Hindlimb muscle (tissue), 1 donor: ENCODE data around the gene C1QL1. TPM values are rescaled to one million over a fixed set of nuclear protein-coding genes. Genes with fewer than 3 reads are reported as not detected.
"Not testable (repeated sequence)": the region's sequence is repeated elsewhere in the genome, so short reads cannot be mapped to it uniquely, and the experiment has no call there.

Experiments used
- DNase-seq: peaks from one replicate; pipeline ENCODE4 v3.0.0-alpha.2; 2013
- polyA plus RNA-seq: library from polyadenylated mRNA; unstranded; fragments of 120-200 nt; gene quantifications from one replicate; pipeline ENCODE4 v1.2.1, GENCODE V29; 2013; ENCODE audit not compliant: insufficient read length

The C1QL1 gene
- polyA plus RNA-seq, 1 donor: 1.5 TPM

DNA sequence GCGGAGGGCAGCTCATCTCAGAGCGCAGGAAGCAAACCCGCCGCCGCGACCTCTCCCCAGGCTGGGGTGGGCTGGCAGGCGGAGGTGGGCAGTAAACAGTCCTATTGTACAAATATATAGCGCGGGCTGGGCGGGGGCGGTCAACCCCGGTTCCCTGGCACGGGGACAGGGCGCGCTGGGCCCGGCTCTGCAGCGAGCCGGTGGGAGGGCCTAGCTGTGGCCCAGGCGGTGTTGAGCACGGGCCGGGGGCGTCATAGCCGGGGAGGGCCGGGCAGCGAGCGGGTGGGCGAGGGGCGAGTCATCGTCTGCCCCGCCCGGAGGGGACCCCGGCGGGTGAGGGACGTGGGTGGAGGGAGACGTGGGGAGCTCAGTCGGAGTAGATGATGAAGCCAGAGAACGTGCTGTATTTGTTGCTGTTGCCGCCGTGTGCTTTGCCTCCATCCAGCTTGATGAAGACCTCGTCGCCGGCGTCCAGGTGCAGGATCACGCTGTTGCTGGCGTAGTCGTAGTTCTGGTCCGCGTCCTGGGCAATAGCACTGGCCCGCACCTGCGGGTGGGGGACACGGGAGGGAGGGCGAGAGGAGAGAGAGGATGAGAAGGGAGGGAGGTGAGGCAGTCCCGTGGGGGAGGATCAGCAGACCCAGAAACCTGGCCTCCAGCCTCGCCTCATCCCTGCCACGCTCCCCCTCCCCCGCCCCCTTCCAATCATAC lies 8.1 kb downstream of the C1QL1 start:
- no peak for DNase-seq

DNA sequence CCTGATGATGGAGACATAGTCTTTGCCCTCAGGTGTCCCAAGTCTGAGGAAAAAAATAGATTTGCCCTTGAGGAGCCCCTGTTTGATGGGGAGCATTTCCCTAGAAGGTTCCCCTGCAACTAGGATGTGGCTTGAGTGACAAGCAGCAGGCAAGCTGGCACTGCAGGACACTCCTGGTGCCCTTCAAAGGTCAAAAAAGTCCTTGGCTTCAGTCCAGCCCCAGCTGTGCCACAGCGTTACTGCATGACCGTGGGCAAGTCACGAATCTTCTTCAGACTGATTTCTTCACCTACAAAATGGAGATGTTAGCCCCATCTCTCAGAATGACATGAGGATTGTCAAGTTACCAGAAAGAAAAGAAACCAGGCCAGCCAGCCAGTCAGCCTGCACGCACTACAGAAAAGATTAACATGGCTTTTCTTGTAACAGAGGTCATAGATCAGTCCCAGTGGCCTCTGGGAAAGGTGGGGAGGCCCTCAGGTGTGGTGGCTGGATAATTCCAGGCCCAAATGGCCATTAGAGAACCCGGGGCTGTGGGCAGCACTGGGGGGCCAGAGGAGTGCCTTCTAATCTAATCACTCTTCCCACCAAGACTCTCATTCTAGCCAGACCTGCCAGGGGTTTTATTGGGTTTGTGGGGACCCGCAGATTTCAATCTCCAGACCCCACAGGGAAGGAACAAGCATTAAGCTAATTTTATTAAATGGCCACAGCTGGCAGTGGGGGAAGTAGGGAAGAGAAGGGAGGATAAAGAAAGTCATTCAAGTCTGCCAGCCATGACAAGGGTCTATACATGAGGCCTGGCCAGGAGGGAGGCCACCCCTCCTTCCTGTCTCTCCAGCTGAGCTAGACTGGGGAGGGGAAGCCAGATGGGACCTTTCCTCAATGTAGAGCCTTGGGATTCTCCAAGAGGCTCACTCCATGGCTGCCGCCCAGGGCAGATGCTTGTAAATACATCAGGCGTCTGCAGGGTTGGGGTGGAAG lies 10.8 kb downstream of the C1QL1 start:
- no peak for DNase-seq

DNA sequence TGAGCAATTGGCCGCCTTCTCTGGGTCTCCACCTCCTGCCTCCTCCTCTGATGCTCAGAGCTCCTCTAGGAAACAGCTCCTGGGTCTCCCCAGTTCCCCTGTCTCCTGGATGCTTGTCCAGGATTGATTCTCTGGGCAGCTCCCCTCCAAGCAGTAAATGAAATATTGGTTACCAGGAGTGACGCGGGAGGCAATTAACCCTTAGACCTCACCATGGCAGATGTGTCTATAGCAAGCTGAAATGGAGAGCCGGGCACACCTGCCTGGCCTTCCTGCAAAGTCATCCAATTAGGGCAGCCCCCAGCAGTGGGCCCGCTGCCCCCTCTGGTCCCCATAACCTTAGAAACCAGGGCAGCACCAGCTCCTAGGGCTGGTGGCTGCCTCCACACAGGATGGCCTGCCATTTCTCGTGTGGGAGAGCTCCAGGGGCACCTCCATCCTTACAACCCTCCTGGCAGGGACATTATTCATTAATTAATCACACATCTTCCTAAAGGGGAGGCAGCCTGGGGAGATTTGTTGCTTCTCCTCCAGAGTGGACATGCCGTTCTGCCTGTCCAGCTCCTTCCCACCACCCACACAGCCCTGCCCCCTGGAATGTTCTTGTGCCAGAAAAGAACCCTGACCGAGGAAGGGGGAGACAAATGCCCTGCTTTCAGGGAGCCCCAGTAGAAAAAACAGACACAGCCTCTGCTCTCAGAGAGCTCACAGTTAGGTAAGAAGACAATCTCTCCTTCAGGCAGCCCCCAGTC lies 12.3 kb downstream of the C1QL1 start:
- no peak for DNase-seq

DNA sequence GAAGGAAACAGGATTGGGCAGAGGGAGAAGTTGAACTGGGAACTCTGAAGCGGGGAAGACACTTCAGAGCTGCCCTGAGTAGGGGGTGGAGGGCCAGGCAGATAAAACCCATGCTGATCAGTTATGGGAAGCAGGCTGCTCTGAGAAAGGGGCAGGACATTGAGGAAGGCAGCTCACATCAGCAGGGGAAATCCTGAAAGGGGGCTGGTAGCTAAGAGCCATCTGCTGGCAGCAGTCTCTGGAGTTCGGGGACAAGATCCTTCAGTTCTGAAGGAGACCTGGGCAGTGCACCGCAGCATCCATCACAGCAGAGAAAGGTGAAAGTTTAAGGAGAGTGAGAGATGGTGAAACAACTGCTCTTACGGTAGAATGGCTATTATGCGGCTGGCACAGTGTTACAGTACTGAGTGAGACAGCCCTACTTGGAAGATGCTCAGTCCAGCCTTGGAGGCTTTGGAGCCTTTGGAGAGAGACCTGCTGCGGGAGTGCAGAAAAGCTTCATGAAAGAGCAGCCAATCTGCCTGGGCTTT lies 15.1 kb downstream of the C1QL1 start:
- no peak for DNase-seq

DNA sequence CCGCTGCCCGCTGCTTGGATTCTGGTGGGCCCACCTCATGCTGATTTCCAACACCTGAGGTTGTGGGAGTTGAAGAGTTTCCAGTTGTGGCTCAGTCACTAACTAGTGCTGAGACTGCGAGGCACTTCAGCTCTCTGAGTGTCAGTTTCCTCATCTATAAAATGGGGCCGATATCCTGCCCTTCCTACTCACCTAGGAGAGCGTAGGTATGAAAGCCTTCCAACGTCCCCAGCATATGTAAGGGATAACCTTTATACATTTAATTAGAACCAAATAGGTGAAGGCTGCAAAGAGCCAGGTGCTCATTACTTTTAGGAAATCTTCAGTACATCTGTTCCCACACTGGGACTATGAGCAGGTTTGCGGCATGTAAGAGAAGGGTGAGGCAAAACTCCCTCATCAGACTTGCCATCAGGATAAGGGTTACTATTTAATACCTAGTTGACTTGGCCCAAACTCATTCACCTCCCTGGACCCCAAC lies 19.7 kb downstream of the C1QL1 start:
- no peak for DNase-seq

DNA sequence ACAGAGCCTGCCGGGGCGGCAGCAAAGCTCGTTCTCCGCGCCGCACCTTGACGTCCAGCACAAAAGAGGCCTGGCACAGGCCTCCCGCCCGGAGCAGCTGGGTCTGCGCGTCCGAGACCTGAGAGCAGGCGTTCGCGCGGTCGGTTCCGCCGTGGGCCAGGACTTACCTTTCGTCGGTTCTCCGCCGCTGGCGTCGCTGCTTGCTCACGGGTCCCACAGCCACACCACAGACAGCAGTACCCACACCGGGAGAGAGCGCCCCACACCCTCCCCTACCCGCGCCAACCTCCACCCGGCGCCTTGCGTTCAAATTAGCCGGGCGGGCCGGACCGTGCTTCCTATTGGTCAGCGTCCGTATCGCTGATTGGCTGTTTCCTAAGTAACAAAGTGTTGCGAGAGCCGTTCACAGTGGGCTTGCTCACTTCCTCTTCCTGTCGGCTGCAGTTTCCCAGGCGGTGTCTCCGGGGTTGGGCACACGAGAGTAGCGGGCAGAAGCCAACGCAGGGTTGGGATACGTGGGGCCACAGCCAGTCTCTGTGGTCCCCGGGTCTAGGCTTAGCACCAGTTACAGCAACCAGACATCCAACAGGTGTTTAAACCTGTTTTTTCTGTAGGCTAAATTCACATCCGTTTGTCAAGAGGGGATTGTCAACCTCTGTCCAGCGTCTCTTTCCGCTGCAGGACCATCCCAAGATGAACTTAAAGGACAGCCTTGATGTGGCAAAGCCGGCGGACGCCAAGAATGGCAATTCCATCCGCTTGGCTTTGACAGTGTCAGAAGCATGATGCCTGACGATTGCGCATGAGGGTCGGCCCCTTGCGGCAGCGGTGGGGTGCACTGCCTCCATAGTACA lies 20.4 kb downstream of the C1QL1 start, which contains the start of gene KIF18B:
KIF18B (minus strand) TSS at position 313 of the 854 bp plus-strand sequence. CDS start 11,429 bp downstream, outside the sequence.
- DNase-seq: peak; percentile 91

DNA sequence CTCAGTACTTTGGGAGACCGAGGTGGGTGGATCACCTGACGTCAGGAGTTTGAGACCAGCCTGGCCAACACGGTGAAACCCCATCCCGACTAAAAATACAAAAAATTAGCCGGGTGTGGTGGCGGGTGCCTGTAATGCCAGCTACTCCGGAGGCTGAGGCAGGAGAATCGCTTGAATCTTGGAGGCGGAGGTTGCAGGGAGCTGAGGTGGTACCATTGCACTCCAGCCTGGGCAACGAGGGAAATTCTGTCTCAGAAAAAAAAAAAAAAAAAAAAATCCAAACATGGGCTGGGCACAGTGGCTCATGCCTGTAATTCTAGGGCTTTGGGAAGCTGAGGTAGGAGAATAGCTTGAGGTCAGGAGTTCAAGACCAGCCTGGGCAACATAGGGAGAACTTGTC lies 22.5 kb downstream of the C1QL1 start:
- not testable (repeated sequence) for DNase-seq

DNA sequence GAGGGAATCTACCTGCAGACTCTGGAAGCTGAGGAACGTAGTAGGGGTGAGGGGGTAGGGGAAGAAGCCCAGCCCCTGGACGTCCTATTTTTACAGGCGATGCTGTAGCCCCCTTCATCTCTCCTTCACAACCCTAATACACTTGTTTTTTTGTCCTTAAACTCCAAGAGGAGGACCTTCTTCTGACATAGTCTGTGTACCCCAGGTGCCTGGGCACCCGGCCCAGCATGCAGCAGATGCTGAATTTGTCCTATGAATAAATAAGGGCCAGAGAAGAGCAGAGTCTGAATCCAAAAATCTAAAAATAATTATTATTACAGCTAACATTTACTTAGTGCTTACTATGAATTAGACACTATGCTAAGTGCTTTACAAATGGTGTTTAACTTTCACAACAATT lies 25.6 kb downstream of the C1QL1 start:
- no peak for DNase-seq

DNA sequence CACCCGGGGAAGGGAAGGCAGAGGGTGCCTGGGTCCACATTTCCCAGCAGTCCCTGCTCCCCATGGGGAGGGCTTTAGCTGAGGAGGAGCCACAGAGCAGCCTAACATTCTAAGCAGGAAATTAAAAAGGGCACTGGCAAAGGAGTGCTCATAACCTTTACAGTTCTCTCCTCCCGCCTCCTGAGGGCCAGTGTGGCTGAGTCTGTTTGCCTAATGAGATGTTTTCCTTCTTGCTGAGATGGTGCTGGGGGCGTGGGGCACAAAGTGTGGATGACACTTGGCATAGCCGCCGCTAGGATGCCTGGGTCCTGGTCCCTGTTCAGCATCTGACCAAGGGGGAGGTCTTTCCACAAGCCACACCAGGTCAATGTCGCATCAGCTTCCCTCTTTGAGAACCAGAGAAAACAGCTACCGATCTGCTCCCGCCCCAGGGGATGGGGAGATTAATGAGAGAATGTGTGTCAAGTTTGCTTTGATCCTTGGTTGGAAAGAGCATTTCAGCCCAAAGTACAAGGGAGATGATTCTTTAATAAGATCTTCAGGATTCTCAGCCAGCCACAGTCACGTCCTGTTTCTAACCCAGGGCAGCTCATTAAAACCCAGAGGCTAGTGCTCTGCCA lies 26.3 kb downstream of the C1QL1 start:
- no peak for DNase-seq

DNA sequence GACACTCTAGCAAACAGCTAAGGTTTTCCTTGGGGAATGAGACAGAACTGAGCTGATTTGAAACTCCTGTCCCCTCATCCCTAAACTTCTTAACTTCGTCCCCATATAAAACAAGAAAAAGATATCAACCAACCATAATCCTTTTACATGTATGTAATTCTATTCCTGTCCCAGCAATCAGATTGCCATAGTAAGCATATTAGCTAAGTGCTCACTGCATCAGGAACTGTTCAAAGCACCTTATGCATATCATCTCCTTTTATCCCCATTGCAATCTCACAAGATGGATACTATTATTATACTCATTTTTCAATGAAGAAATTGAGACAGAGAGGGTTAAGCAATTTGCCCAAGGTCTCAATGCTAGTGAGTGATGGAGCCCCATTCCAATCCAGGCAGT lies 27.3 kb downstream of the C1QL1 start:
- DNase-seq: no peak

DNA sequence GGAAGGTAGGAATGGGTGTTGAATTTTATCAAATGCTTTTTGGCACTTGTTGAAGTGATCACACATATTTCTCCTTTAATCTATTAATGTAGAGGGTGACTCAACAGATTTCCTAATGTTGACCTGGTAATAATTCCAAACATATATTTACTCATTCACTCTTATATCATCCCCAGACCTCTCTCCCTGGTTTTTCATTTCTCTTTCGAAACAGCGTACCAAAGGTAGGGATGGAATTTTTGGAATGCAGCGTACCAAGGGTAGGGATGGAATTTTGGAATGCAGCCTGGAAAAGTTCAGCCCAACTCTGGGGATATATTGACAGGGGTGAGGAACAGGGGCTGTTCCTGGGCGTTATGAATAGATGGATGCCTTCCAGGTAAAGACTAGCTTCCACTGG lies 27.8 kb downstream of the C1QL1 start:
- no peak for DNase-seq

DNA sequence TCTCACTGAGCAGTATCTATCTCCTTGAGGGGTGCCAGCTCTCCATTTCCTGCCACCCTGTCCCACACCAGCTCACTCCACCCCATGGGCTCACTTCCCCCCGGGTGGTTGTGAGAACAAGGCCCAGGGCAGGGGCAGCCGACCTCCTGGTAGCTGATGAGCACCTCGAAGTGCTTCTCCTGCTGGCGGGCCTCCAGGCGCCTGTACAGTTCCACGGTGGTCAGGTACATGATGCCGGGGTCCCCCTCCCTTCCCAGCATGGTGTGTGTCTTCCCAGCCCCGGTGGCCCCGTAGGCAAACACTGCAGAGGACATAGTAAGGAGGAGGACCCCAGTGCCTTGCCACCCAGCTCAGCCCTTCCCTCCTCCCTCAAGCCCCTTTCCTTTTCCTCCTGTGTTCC lies 33.0 kb downstream of the C1QL1 start:
- DNase-seq: no peak

DNA sequence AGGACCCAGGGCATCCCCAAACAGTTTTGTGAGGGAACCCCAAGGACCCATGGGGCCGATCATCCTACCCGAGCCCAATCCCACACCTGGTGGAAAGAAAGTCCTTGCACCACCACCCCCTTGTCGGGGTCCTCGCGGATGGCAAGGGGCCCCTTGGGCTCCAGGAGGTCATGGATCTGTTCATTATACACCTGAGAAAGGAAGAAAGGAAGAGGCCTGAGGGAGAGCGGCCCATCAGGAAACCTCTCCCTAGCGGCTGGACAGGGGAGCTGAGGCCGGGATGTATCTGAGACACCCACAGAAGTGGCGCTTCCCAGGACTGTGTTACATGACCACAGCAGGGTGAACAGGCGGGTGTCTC lies 33.4 kb downstream of the C1QL1 start:
- no peak for DNase-seq

DNA sequence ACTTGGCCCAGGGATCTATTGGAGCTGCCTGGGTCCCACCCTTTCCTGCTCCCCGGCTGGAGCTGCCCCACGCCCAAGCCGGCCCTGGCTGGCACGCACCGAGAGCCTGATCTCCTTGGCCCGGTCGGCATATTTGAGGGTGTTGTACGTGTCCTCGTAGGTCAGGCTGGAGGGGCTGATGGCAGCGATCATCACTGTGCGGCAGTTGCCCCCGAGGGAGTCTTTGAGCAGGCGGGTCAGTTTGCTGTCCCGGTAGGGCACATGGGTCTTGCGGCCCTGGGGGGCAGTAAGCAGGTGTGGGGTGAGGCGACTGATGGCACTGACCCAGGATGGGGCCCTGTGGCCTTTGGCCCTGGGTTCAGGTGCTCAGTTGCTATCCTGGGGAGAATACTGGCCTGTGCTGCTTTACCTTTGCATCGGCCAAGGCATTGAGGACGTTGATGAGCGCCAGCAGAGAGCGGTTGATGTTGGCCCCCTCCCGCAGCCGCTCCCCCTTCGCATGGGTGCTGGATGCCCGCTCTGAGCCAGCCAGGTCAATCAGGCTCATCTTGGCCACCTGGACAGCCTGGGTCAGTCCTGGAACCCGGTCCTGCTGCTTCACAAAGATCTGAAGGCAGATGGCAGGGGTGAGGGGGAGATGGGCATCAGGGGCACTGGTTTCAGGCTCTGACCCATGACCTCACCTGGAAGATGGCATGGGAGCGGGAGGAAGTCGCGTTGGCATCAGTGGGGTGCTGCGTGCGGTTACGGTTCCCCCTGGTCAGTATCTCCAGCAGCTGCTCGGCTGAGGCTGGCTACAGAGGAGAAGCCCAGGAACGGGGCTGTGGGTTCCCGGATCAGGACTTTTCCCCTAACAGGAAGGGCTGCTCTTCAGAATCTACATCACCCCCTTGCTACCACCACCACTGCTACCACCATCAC lies 34.0 kb downstream of the C1QL1 start:
- DNase-seq: no peak

DNA sequence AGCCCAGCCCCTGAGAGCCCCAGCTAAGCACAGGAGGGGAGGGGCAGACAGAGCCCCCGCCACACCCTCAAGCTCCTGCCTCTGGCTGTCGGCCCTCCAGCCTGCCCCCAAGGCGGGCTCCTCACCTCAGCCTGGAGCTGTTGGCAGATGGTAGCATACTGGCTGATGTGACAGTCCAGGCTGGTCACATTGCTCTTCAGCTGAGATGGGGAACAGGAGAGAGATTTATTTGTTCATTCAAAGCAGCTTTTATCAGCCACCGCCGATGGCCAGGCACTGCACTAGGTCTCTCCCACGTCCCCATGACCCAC lies 35.4 kb downstream of the C1QL1 start:
- no peak for DNase-seq

DNA sequence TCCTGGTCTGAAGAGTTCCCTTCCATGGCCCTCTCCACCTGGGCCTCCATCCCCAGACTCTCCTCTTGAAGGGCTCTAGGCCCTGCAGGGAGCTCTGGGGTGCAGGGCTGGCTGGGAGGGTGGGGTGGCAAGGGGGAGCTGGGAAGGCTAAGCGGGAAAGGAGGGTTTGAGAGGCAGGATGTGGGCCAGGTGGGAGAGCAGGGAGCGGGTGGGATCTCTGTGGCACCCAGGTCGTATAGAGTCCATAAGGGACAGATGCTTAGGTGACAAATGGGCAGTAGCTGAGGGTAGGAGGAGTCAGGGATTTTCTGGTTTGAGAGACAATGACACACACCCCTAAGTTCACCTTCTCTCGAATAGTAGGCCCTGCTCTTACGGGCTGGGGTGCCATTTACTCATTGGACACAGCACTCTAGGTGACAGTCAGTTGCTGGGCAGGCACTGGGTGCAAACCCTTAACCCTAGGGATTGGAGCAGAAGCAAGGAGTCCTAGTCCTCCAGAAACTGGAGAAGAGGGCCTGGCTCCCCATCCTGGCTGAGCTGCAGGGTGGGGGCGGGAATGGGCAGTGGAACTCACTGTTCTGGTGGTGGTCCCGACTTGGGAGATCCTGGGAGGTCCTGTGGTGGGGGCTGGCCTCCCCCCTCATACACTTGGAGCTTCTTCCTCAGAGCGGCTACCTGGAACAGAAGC lies 35.9 kb downstream of the C1QL1 start:
- DNase-seq: no peak

DNA sequence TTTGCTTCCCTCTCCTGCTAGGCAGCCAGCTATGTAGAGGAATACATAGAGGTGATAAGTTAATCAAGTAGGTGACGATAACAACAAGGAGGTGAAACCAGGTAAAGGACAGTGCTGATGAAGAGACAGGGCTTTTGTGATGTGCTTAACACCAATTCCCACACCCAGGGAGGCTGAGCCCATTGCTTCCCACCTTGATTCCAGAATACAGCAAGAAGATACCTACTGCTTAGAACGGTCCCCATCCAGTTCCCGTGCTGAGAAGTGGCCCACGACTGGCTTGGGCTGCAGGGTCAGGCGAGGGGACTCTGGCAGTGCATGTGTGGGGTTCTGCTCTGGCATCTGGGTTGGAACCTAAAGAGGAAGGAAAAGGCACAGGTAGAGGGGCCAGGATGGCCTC lies 36.7 kb downstream of the C1QL1 start:
- DNase-seq: no peak

DNA sequence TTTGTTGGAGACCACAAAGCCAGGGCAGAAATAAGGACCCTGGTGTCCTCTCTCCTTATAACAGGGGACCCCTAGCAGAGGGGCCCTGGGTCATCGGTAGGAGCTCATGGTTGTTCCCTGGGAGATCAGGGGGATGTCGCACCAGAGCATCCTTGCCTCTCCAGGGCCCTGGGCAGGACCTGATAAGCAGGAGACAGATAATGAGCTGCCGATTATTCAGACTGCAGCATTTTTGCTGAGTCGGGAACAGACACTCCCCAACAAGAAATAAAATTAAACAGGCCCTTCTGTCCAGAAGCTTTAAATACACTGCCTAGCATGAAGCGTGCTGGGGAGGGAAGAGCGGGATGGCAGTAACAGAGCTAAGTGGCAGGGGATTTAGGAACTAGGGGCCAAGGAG lies 37.4 kb downstream of the C1QL1 start:
- DNase-seq: no peak

DNA sequence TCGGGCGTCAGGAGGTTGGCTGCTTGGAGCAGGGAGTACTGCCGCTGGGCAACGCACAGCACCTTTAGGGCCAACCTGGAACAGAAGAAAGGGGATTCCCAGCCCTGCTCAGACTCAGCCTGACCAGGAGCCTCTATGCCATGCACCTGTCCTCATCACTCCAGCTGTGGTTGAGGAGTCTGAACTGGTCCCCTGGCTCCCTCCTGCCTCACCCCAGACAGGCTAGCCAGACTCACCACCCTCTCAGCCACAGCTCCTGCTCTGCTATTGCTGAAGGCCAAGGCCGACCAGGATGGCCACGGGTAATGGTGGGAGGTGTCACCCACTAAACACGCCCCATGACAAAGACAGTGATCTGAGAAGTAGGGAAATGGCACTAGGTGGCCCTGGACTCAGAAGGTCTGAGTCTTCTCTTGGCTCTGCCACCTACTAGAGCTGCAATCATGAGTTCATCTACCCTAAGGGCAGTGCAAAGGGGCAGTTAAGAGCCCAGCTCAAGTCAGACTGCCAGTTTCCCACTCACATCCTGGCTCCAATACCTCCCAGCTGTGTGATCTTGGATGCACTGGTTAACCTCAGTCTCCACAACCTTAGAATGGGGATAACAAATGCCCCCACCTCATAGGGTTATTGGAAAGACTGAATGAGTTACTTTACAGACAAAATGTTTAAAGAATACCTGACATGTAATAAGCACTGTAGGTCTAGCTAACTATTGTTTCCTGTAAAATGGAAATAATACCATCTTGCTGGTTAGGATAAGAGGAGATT lies 39.0 kb downstream of the C1QL1 start:
- DNase-seq: no peak
